HepG2 (cell line): ENCODE measurements around the gene ZNF25. TPM values are rescaled to one million over a fixed set of nuclear protein-coding genes. Genes with fewer than 3 reads are reported as not detected.

Experiments
- ARID5B ChIP-seq: IDR thresholded peaks from 2 replicates; pipeline ENCODE4 v1.4.0; 2020; ENCODE audit warnings: mild to moderate bottlenecking, missing genetic modification reagents
- ATF7-NPFF ChIP-seq: sonication (generic); formaldehyde crosslinking; IDR thresholded peaks from 2 replicates; pipeline ENCODE4 v1.8.1; 2023; ENCODE audit warnings: mild to moderate bottlenecking, low read depth, missing genetic modification reagents, moderate library complexity
- HDAC6 ChIP-seq: fragments of 200-600 bp; sonication (generic); IDR thresholded peaks from 2 replicates; pipeline ENCODE4 v1.7.0; 2017; ENCODE audit warnings: mild to moderate bottlenecking, antibody characterized with exemption, low read length, low read depth
- MXD3 ChIP-seq: IDR thresholded peaks from 2 replicates; pipeline ENCODE4 v1.6.1; 2016; ENCODE audit warnings: mild to moderate bottlenecking, missing biosample characterization, missing genetic modification reagents
- NCOA5 ChIP-seq: sonication (generic); formaldehyde crosslinking; IDR thresholded peaks from 2 replicates; pipeline ENCODE4 v1.4.0; 2020; ENCODE audit warnings: missing genetic modification reagents
- NONO ChIP-seq, 2 experiments: fragments of 450-650 bp in 1 of 2; sonication (generic) in 1 of 2; formaldehyde crosslinking in 1 of 2; IDR thresholded peaks in 1 of 2; conservative IDR thresholded peaks in 1 of 2; 2 replicates each; pipeline versions ENCODE4 v1.6.1 to v1.8.0; 2017 to 2022; ENCODE audit warnings: mild to moderate bottlenecking in 1 of 2, missing genetic modification reagents in 1 of 2, moderate library complexity in 1 of 2
- RFX5 ChIP-seq: IDR thresholded peaks from 2 replicates; pipeline ENCODE4 v1.6.1; 2011; ENCODE audit warnings: low read depth, low read length, improper control_type of control experiment
- RXRB ChIP-seq: IDR thresholded peaks from 2 replicates; pipeline ENCODE4 v1.6.1; 2016; ENCODE audit warnings: borderline replicate concordance, missing genetic modification reagents, missing compliant biosample characterization
- SNAPC4 ChIP-seq: sonication (generic); formaldehyde crosslinking; IDR thresholded peaks from 2 replicates; pipeline ENCODE4 v1.4.0; 2020; ENCODE audit warnings: mild to moderate bottlenecking, missing genetic modification reagents
- SOX6 ChIP-seq, 2 experiments: fragments of 450-650 bp in 1 of 2; sonication (generic) in 1 of 2; formaldehyde crosslinking in 1 of 2; IDR thresholded peaks; 2 replicates each; pipeline versions ENCODE4 v1.4.0 to v1.6.1; 2017 to 2020; ENCODE audit warnings: antibody characterized with exemption in 1 of 2, mild to moderate bottlenecking in 1 of 2, missing genetic modification reagents in 1 of 2
- ZC3H13 ChIP-seq: sonication (generic); formaldehyde crosslinking; IDR thresholded peaks from 2 replicates; pipeline ENCODE4 v1.8.1; 2023; ENCODE audit warnings: mild to moderate bottlenecking, missing genetic modification reagents, moderate library complexity
- ZFP36L1 ChIP-seq: sonication (generic); formaldehyde crosslinking; IDR thresholded peaks from 2 replicates; pipeline ENCODE4 v1.8.0; 2022; ENCODE audit warnings: mild to moderate bottlenecking, missing genetic modification reagents, moderate library complexity
- ZNF230 ChIP-seq: sonication (generic); formaldehyde crosslinking; IDR thresholded peaks from 2 replicates; pipeline ENCODE4 v1.4.0; 2020; ENCODE audit warnings: mild to moderate bottlenecking, missing genetic modification reagents
- ZNF350 ChIP-seq: sonication (generic); formaldehyde crosslinking; IDR thresholded peaks from 2 replicates; pipeline ENCODE4 v1.4.0; 2020; ENCODE audit warnings: mild to moderate bottlenecking, low read depth, missing genetic modification reagents, borderline replicate concordance
- ZNF605 ChIP-seq: sonication (generic); formaldehyde crosslinking; IDR thresholded peaks from 2 replicates; pipeline ENCODE4 v1.8.0; 2022; ENCODE audit warnings: mild to moderate bottlenecking, missing genetic modification reagents
- ZNF770 ChIP-seq: sonication (generic); formaldehyde crosslinking; IDR thresholded peaks from 2 replicates; pipeline ENCODE4 v1.5.0; 2020; ENCODE audit warnings: mild to moderate bottlenecking, missing genetic modification reagents
- polyA plus RNA-seq, 8 experiments: library from polyadenylated mRNA; depleted of rRNA in 3 of 8; stranded (reverse) in 7 of 8; unstranded in 1 of 8; fragments of >200 nt; fragmentation: Illumina TruSeq in 4 of 8; extraction: Trizol in 4 of 8; gene quantifications; 2 replicates each; pipeline versions ENCODE4 v1.2.1 to v1.2.3, GENCODE V29; 2011 to 2016; ENCODE audit warnings: low read depth in 4 of 8, missing spikeins in 1 of 8, mixed read lengths in 1 of 8; ENCODE audit not compliant: insufficient read depth in 1 of 8
- total RNA-seq, 5 experiments: library from RNA; depleted of rRNA; stranded (reverse); fragments of >200 nt; fragmentation: Illumina TruSeq; extraction: Trizol; gene quantifications; 2 replicates each; pipeline ENCODE4 v1.2.3, GENCODE V29; 2016; ENCODE audit warnings: low read depth in 1 of 5

ZNF25 gene
- total and polyA plus RNA-seq, 2 of the 13 experiments (the other 11 are each of a cell fraction or from before 2014, with no cell fraction given): 1.4 to 1.5 TPM

DNA sequence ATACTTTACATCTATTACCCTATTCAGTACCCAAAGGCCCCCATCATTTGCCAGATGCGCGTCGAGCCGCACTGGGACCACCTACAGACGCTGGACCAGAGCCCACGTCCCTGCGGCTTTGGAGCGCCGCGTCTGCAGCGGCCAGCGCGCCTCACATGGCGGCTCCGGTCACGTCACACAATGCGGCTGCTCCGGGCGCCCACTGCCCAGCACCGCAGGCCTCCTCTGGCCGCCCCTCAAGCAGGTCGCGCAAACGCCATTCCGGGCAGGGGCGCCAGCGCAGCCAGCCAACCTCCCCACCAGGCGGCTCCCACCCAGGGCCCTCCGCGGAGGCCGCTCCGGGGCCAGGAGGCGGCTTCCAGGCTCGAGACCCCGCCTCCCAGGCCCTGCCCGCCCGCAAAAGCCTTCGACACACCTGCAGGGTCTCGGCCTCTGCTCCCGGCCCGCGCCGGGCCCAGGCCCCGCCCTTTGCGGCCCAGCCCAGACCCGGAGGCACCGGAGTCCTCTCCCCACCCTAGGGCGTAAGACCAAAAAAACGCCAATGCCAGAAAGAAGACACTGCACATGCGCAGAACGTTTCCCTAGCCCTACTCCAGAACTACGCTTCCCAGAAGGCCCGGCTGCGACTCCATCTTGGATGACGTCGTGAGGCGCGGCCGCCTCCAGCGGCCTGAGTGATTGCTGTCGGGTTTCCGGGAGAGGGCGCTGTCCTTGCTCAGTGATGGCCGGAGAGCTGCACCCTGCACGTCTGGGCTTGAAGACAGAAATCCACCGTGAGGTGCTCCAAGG, at the start of gene ZNF25 (continued):
- TF ChIP-seq ZNF770 (CRISPR knock-in tag): peak; percentile 98
- peak; percentile 35 for TF ChIP-seq ATF7-NPFF (CRISPR knock-in tag)
- no peak for TF ChIP-seq RFX5
- no peak for TF ChIP-seq SNAPC4 (CRISPR knock-in tag)
- peak; percentile 51; the same call in 1 of the 2 replicates for TF ChIP-seq RXRB (CRISPR knock-in tag)
- peak; percentile 68; the same call in 1 of the 2 replicates for TF ChIP-seq ZNF350 (CRISPR knock-in tag)
- peak; percentile 57; the same call in 1 of the 2 replicates for TF ChIP-seq ZNF605 (CRISPR knock-in tag)
- no peak for TF ChIP-seq NCOA5
- TF ChIP-seq NONO (IDR thresholded peaks at IDR 0.05): no peak
- peak; percentile 87 for TF ChIP-seq NONO (CRISPR knock-in tag; conservative IDR thresholded peaks at IDR 0.05)
- peak; percentile 88; the same call in 1 of the 2 replicates for TF ChIP-seq ZNF230 (CRISPR knock-in tag)
- 0 out of 2 replicates have a peak, but pooled peaks have one; percentile 86 for TF ChIP-seq ZFP36L1 (CRISPR knock-in tag)
- TF ChIP-seq SOX6 (IDR thresholded peaks at IDR 0.05): no peak
- TF ChIP-seq SOX6 (CRISPR knock-in tag; IDR thresholded peaks at IDR 0.05): no peak
- no peak; the same call in 1 of the 2 replicates for TF ChIP-seq ARID5B (CRISPR knock-in tag)
- TF ChIP-seq ZC3H13 (CRISPR knock-in tag): peak; percentile 76; the same call in 1 of the 2 replicates
- peak; percentile 85 for TF ChIP-seq MXD3
- TF ChIP-seq HDAC6: no peak
